HCEC 1CT (cell line): ENCODE results near the gene SLC35F1.

Source experiments
- DNase-seq: peaks from one replicate; pipeline ENCODE4 v3.0.0-alpha.2; 2017

Gene SLC35F1

GRCh38 chr6:118128755-118129154 is 221.7 kb downstream of the SLC35F1 start:
- DNase-seq: no peak

- no peak for DNase-seq
Measured at GRCh38 chr6:118134206-118134605, 227.1 kb downstream of the SLC35F1 start.

GRCh38 chr6:118134736-118135135 is 227.7 kb downstream of the SLC35F1 start:
- DNase-seq: no peak

- no peak for DNase-seq
Measured at GRCh38 chr6:118135371-118135770, 228.3 kb downstream of the SLC35F1 start.

GRCh38 chr6:118141211-118141610 is 234.1 kb downstream of the SLC35F1 start:
- DNase-seq: no peak

- no peak for DNase-seq
Measured at GRCh38 chr6:118146584-118146983, 239.5 kb downstream of the SLC35F1 start.

GRCh38 chr6:118147511-118147910 is 240.4 kb downstream of the SLC35F1 start:
- DNase-seq: no peak

GRCh38 chr6:118148561-118148960 is 241.5 kb downstream of the SLC35F1 start:
- no peak for DNase-seq

- DNase-seq: no peak
Measured at GRCh38 chr6:118152524-118152923, 245.5 kb downstream of the SLC35F1 start.

GRCh38 chr6:118161343-118161742 is 254.3 kb downstream of the SLC35F1 start:
- no peak for DNase-seq

- no peak for DNase-seq
Measured at GRCh38 chr6:118163542-118163941, 256.5 kb downstream of the SLC35F1 start.

- DNase-seq: no peak
Measured at GRCh38 chr6:118165500-118165899, 258.4 kb downstream of the SLC35F1 start.

GRCh38 chr6:118168421-118168820 is 261.4 kb downstream of the SLC35F1 start:
- DNase-seq: no peak

- DNase-seq: no peak
Measured at GRCh38 chr6:118171852-118172251, 264.8 kb downstream of the SLC35F1 start.

- no peak for DNase-seq
Measured at GRCh38 chr6:118174071-118174470, 267.0 kb downstream of the SLC35F1 start.

- no peak for DNase-seq
Measured at GRCh38 chr6:118177720-118178119, 270.7 kb downstream of the SLC35F1 start.

GRCh38 chr6:118179048-118179447 is 272.0 kb downstream of the SLC35F1 start:
- no peak for DNase-seq

- DNase-seq: no peak
Measured at GRCh38 chr6:118186672-118187567, 279.9 kb downstream of the SLC35F1 start.

- DNase-seq: no peak
Measured at GRCh38 chr6:118187568-118188164, 280.6 kb downstream of the SLC35F1 start.

GRCh38 chr6:118188561-118188960 is 281.5 kb downstream of the SLC35F1 start:
- DNase-seq: no peak

- DNase-seq: no peak
Measured at GRCh38 chr6:118197539-118197938, 290.5 kb downstream of the SLC35F1 start.

GRCh38 chr6:118198746-118199145 is 291.7 kb downstream of the SLC35F1 start:
- DNase-seq: no peak

- no peak for DNase-seq
Measured at GRCh38 chr6:118200160-118200559, 293.1 kb downstream of the SLC35F1 start.

GRCh38 chr6:118202517-118202916 is 295.5 kb downstream of the SLC35F1 start:
- DNase-seq: no peak
